Neutrophil (primary cell): Measurements from ENCODE around the gene GLRA1.

Experiments
- H3K27ac ChIP-seq: fragments of 200-600 bp; sonication (generic); 2 replicates; pipeline ENCODE4 v1.5.1; 2016; ENCODE audit warnings: mild to moderate bottlenecking, moderate library complexity
- H3K27me3 ChIP-seq: fragments of 200-600 bp; sonication (generic); 2 replicates; pipeline ENCODE4 v1.6.0; 2016; ENCODE audit warnings: mild to moderate bottlenecking
- H3K36me3 ChIP-seq: fragments of 200-600 bp; sonication (generic); 2 replicates; pipeline ENCODE4 v1.5.1; 2017
- H3K4me1 ChIP-seq, 2 experiments: fragments of 200-600 bp in 1 of 2; sonication (generic) in 1 of 2; 1 replicate in 1 of 2; 2 replicates in 1 of 2; pipeline versions ENCODE4 v1.5.1 to v1.6.1; 2013 to 2016; ENCODE audit warnings: low read depth in 1 of 2, low read length in 1 of 2, mild to moderate bottlenecking in 1 of 2, moderate library complexity in 1 of 2; ENCODE audit not compliant: control insufficient read depth in 1 of 2, insufficient read depth in 1 of 2
- H3K4me3 ChIP-seq, 2 experiments: fragments of 200-600 bp in 1 of 2; sonication (generic) in 1 of 2; 1 replicate in 1 of 2; 2 replicates in 1 of 2; pipeline ENCODE4 v1.5.1; 2013 to 2016; ENCODE audit warnings: low read depth in 1 of 2, low read length in 1 of 2, mild to moderate bottlenecking in 1 of 2, moderate library complexity in 1 of 2
- H3K9me3 ChIP-seq: fragments of 200-600 bp; sonication (generic); 2 replicates; pipeline ENCODE4 v1.5.1; 2016
- CTCF ChIP-seq: fragments of 200-600 bp; sonication (generic); IDR thresholded peaks from 2 replicates; pipeline ENCODE4 v1.5.1; 2016; ENCODE audit warnings: antibody characterized with exemption

GLRA1 gene

GRCh38 chr5:151921916-151922315, 2.7 kb downstream of the GLRA1 start:
- no peak overlapping the region for H3K4me3 ChIP-seq
- no peak overlapping the region for H3K27ac ChIP-seq
- no peaks in the 10 kb centered on the region for H3K9me3 ChIP-seq
- no peak for TF ChIP-seq CTCF
- no peaks in the 10 kb centered on the region for H3K4me1 ChIP-seq
- H3K36me3 ChIP-seq, result no peaks in the 10 kb centered on the region
- peaks cover 39% of the 10 kb centered on the region for H3K27me3 ChIP-seq

GRCh38 chr5:151917904-151918303, 6.7 kb downstream of the GLRA1 start:
- no peak overlapping the region for H3K4me3 ChIP-seq
- H3K27ac ChIP-seq, result no peak overlapping the region
- no peaks in the 10 kb centered on the region for H3K9me3 ChIP-seq
- H3K27me3 ChIP-seq, result peaks cover 4% of the 10 kb centered on the region
- no peak for TF ChIP-seq CTCF
- no peaks in the 10 kb centered on the region for H3K4me1 ChIP-seq
- H3K36me3 ChIP-seq, result no peaks in the 10 kb centered on the region

- no peak overlapping the region for H3K27ac ChIP-seq
- H3K4me3 ChIP-seq, result no peak overlapping the region
- no peaks in the 10 kb centered on the region for H3K27me3 ChIP-seq
- H3K9me3 ChIP-seq, result no peaks in the 10 kb centered on the region
- H3K4me1 ChIP-seq, result no peaks in the 10 kb centered on the region
- no peaks in the 10 kb centered on the region for H3K36me3 ChIP-seq
- TF ChIP-seq CTCF, result no peak
These were observed 11.2 kb downstream of the GLRA1 start for GRCh38 chr5:151913425-151913824.

GRCh38 chr5:151912360-151912759, 12.3 kb downstream of the GLRA1 start:
- H3K27ac ChIP-seq, result no peak overlapping the region
- no peak for TF ChIP-seq CTCF

GRCh38 chr5:151911011-151911410, 13.6 kb downstream of the GLRA1 start:
- no peak overlapping the region for H3K27ac ChIP-seq
- H3K27me3 ChIP-seq, result no peaks in the 10 kb centered on the region
- H3K4me1 ChIP-seq, result no peaks in the 10 kb centered on the region
- no peaks in the 10 kb centered on the region for H3K36me3 ChIP-seq
- no peaks in the 10 kb centered on the region for H3K9me3 ChIP-seq
- no peak overlapping the region for H3K4me3 ChIP-seq
- no peak for TF ChIP-seq CTCF

More at GRCh38 chr5:151912360-151912759, 12.3 kb downstream of the GLRA1 start:
- Histone ChIP-seq H3K36me3 (no peaks in the 10 kb centered on the region), H3K27me3 (no peaks in the 10 kb centered on the region), H3K4me3 (no peak overlapping the region), H3K4me1 (no peaks in the 10 kb centered on the region), H3K9me3 (no peaks in the 10 kb centered on the region)

GRCh38 chr5:151909628-151910027, 15.0 kb downstream of the GLRA1 start:
- H3K36me3 ChIP-seq, result no peaks in the 10 kb centered on the region
- no peaks in the 10 kb centered on the region for H3K9me3 ChIP-seq
- TF ChIP-seq CTCF, result no peak
- H3K4me1 ChIP-seq, result no peaks in the 10 kb centered on the region
- no peak overlapping the region for H3K4me3 ChIP-seq
- H3K27me3 ChIP-seq, result no peaks in the 10 kb centered on the region
- H3K27ac ChIP-seq, result no peak overlapping the region
